GM11168 (cell line): ENCODE data around the gene MME.

Experiments used
- in situ Hi-C: fragments of 300-500 bp; cut with MboI; formaldehyde crosslinking; loops from one replicate; pipeline ENCODE4 v1.12.0; 2022; ENCODE audit warnings: low sequenced_read_pairs; ENCODE audit not compliant: unreplicated experiment

The MME gene

DNA sequence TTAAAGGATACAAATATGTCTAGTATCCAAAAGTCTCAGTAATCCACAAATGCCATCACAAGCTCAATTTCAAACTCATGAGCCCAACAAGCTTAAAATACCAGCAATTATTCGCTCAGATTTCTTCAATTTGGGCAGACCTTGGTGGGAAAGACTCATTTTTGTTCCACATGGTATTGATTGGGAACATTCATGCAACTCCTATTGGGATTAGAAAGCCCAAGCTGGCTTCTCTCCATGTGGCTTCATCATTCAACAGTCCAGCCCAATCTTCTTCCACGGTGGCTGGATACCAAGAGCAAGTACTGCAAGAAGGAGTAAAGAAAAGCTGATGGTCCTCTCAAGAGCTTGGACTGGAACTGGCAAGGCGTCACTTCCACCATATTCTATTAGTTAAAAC, 147.0 kb downstream of the MME start:
- in situ Hi-C loops, result no loop called here

DNA sequence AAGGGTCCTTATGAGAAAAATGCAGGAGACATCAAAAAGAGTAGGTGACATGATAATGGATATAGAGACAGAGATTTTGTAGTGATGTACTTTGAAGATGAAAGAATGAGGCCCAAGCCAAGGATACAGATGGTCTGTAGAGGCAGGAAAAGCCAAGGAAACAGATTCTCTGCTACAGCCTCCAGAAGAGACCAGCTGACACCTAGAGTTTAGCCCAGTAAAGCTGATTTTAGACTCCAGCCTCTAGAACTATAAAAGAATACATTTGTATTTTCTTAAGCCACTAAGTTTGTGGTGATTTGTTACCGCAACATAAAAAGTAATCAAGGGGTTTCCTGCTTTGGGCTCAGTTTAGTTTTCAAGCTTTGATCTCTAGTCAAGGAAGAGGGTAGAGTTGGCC, 148.6 kb downstream of the MME start:
- in situ Hi-C loops, result no loop called here

DNA sequence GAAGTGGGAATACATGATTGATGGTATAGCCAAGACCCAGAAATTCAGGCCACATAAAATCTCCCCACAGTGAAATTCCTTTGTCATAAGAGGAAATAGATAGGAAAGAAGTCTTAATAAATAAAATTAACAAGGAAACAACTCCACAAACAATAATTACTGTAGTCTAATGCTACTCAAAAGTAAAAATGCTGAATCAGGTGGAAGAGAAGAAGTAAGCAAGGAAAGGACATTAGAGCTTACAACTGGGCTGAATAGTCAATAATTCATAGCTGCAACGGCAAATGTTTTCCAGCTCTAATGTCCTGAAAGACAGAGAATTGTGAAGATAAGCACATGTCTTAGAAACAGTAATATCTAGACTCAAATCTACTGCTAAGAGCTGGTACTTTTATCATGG, 149.0 kb downstream of the MME start:
- in situ Hi-C loops, result no loop called here

DNA sequence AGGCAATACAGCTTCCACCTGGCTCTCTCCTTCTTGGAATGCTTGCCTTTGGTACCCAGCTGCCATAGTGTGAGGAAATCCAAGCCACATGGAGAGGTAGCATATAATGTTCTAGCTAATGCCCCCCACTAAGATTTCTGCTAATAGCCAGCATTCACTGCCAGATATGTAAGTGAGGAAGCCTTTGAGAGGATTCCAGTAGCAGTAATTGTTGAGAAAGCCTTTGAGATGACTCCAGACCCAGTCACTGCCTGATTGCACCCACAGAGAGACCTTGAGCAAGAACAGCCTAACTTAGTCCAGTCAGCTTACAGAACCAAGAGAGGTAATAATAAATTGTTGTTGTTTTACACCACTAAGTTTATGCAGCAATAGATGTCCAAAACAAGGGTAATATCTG, 150.3 kb downstream of the MME start:
- in situ Hi-C loops, result no loop called here

DNA sequence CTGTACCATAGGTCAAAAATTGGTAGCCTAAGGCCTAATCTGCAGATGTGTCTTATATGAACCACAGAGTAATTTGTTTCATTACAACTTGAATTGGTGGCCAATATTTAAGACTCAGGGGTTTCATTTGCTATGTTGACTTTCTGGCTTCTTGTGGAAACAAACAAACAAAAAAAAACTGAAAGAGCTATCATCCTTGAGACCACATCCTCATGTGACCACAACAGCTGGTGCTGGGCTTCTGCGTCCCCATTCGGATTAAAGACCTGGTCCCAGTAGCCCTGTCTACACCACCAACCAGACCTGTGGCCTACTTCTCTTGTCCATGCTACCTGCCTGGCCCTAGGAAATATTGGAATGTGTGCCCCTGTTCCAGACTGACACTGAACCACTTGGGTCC, 151.7 kb downstream of the MME start:
- in situ Hi-C loops, result no loop called here

DNA sequence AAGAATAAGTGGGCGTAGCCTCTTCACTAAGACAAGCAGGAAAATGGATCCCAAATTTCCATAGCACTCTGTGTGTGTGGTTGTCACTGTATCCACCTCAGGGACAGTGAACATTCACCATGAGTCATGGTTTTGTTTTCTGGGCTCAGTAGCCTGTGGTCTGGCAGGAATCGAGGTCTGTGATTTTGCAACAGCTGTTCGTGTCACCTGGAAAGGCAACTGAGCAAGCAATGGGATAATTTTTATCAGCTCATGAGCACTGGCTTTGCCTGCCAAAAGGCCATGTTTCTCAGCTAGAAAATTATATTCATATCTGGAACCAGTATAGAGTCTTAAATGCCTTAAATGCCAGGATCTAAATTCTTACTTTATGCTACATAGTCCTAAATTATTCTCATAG, 152.5 kb downstream of the MME start:
- in situ Hi-C loops, result no loop called here

DNA sequence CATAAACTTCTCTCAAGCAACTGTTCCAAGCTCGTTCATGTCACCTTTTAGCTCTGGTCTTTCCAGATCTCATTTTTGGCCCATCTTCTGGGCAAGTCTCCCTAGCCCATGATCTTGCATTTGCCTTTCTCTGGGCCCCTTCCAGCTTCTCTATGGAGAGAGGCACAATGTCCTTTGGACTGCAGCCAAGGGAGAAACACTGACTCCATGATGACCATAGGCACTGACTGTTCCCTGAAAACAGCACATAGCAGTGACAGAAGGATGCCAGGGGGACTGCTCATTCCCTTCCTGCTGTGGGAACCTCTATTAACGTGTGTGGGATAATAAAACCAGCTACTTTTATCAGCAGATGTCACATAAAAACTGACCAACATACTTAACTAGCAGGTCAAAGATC, 153.1 kb downstream of the MME start:
- in situ Hi-C loops, result no loop called here
